Ovary (tissue), 9 donors: Measurements from ENCODE around the gene GRHL3. TPM values are rescaled to one million over a fixed set of nuclear protein-coding genes. Genes with fewer than 3 reads are reported as not detected.

Source experiments
- DNase-seq, 5 donors: peaks; one replicate each; pipeline ENCODE4 v3.0.0-alpha.2; 2019 to 2020
- H3K27ac ChIP-seq, 2 donors: fragments of 200-600 bp; one replicate each; pipeline versions ENCODE4 v1.5.1 to v1.8.0; 2019 to 2022
- H3K27me3 ChIP-seq: fragments of 200-600 bp; one replicate; pipeline ENCODE4 v1.8.0; 2022
- H3K36me3 ChIP-seq: fragments of 200-600 bp; sonication (generic); one replicate; pipeline ENCODE4 v1.5.1; 2019
- H3K4me1 ChIP-seq: one replicate; pipeline ENCODE4 v1.8.1; 2013; ENCODE audit warnings: mild to moderate bottlenecking, moderate library complexity; ENCODE audit not compliant: insufficient read depth
- H3K4me3 ChIP-seq: fragments of 200-600 bp; sonication (generic); one replicate; pipeline ENCODE4 v1.5.1; 2017
- H3K9me3 ChIP-seq, 2 donors: fragments of 200-600 bp in 1 of 2; sonication (generic) in 1 of 2; one replicate each; pipeline versions ENCODE4 v1.5.1 to v1.8.1; 2013 to 2019; ENCODE audit warnings: mild to moderate bottlenecking in 1 of 2, moderate library complexity in 1 of 2
- CTCF ChIP-seq, 3 donors: fragments of 450-650 bp in 2 of 3; fragments of 200-600 bp in 1 of 3; IDR thresholded peaks; one replicate each; pipeline versions ENCODE4 v1.5.1 to v1.8.0; 2016 to 2022; ENCODE audit warnings: antibody characterized with exemption in 3 of 3, mild to moderate bottlenecking in 1 of 3
- EP300 ChIP-seq: sonication (generic); formaldehyde crosslinking; IDR thresholded peaks from one replicate; pipeline ENCODE4 v1.6.1; 2017; ENCODE audit warnings: antibody characterized with exemption
- POLR2A ChIP-seq: fragments of 450-650 bp; IDR thresholded peaks from one replicate; pipeline ENCODE4 v1.6.1; 2017; ENCODE audit warnings: antibody characterized with exemption, mild to moderate bottlenecking, moderate library complexity
- WGBS, 3 donors: extraction: QIAGEN DNeasy Blood & Tissue Kit in 1 of 3; methylation state at CpG; one replicate each; pipeline versions ENCODE4 v1.1.5 to v1.1.7; 2013 to 2017; 5-methylcytosine and 5-hydroxymethylcytosine counted together
- intact Hi-C, 4 donors: fragments of 100-400 bp; cut with DNase I; formaldehyde crosslinking; loops; one replicate each; pipeline versions ENCODE4 v1.11.0 to v1.15.1; 2022 to 2023
- polyA plus RNA-seq, 2 donors: library from polyadenylated mRNA; stranded (reverse); fragments of 200-250 nt in 1 of 2; fragments of 350-450 nt in 1 of 2; fragmentation: Illumina TruSeq in 1 of 2; extraction: RNeasy Lipid Tissue Mini Kit (QIAGEN cat#74804) in 1 of 2; gene quantifications; one replicate each; pipeline ENCODE4 v1.2.3, GENCODE V29; 2013 to 2014
- total RNA-seq, 7 donors: library from RNA; depleted of rRNA in 2 of 7; stranded (reverse); fragments of >200 nt in 2 of 7; fragmentation: NEBNext Ultra II Directional in 3 of 7; extraction: Animal tissue kit (Norgen Biotek cat#: 25700) in 3 of 7; gene quantifications; one replicate each; pipeline versions ENCODE4 v1.1.0 to v1.2.4, GENCODE V29; 2016 to 2023
- donor health status: DM: no; HTN: no; CAD: no; lungs with moderate emphysema.
- donor health status: DM: no; HTN: no; CAD: no.
- donor health status: Bipolar disorder and iron deficiency.
- donor health status: DM: yes; HTN: yes; CAD: no.
- donor health status: DM: no; HTN: no; CAD: no.
- donor health status: DM: yes; HTN: yes; CAD: no.

GRHL3 gene
- total and polyA plus RNA-seq, 9 donors: 0.15 to 1.6 (median 0.48) TPM; not detected in 6

DNA sequence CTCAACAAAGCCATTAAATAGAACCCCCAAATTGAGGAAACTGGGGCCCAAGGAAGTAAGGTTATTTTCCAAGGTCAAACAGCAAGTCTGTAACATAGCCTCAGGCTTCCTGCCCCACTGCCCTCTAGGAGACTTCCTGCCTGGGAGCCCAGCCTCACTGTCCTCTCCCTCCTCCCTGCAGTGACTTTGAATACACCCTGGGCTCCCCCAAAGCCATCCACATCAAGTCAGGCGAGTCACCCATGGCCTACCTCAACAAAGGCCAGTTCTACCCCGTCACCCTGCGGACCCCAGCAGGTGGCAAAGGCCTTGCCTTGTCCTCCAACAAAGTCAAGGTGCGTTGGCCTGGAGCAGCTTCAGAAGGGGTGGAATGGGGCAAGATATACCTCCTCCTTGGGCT, 18.3 kb downstream of the GRHL3 start:
- intact Hi-C loops: no loop called here
- TF ChIP-seq EP300: no peak
- TF ChIP-seq CTCF (IDR thresholded peaks at IDR 0.05): no peak
- no peak for TF ChIP-seq POLR2A
- Histone ChIP-seq H3K9me3 (no peaks in the 10 kb centered on the region), H3K27ac (no peak overlapping the region), H3K36me3 (no peaks in the 10 kb centered on the region), H3K4me1 (no peaks in the 10 kb centered on the region), H3K4me3 (no peak overlapping the region), H3K27me3 (no peaks in the 10 kb centered on the region)
- 92 to 98% (median 95%) methylated on average over 4 of the region's 4 CpGs for WGBS, 3 donors
- no peak for DNase-seq

DNA sequence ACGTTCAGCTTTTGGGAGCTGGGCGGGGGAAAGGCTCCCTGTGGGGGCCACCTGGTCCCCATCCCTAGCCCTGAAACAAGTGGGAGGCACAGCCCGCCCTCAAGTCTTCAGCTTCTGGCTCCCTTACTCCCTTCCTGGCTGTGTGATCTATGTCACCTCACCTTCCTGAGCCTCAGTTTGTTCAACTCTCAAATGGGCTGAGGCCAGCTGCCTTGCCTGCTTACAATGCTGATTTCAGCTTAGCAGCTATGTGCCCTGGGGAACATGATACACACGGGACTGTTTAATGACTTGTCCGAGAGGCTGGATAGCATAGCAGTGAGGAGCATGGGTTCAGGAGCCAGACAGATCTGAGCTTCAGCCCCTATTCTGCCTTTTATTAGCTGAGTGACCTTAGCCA, 19.3 kb downstream of the GRHL3 start:
- H3K4me3 ChIP-seq: no peak overlapping the region
- no peaks in the 10 kb centered on the region for H3K9me3 ChIP-seq
- intact Hi-C loops: no loop called here
- H3K27me3 ChIP-seq: no peaks in the 10 kb centered on the region
- 78 to 94% (median 84%) methylated on average over 5 of the region's 5 CpGs for whole genome bisulfite sequencing, 3 donors
- no peak for TF ChIP-seq EP300
- no peak for TF ChIP-seq CTCF (IDR thresholded peaks at IDR 0.05)
- no peak for TF ChIP-seq POLR2A
- no peaks in the 10 kb centered on the region for H3K4me1 ChIP-seq
- DNase-seq: no peak
- no peak overlapping the region for H3K27ac ChIP-seq
- no peaks in the 10 kb centered on the region for H3K36me3 ChIP-seq

DNA sequence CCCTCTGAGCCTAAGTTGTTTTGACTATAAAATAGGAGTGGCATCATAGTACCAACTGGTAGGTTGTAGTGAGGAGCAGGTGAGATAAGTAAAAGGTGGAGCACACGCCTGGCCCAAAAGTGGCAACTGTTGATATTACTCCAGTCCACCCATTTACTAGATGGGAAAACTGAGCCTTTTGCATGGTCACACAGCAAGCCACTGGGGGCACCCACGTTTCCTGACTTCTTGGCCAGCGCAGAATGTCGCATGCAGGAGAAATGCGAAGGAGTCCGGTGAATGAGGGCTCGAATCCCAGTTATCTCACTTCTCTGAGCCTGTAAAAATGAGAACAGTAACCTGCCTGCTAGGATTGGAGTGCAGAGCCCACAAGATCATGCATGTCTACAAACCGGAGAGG, 20.8 kb downstream of the GRHL3 start:
- DNase-seq: no peak
- Histone ChIP-seq H3K9me3 (no peaks in the 10 kb centered on the region), H3K36me3 (no peaks in the 10 kb centered on the region), H3K27ac (no peak overlapping the region), H3K27me3 (no peaks in the 10 kb centered on the region), H3K4me1 (no peaks in the 10 kb centered on the region), H3K4me3 (no peak overlapping the region)
- intact Hi-C loops: no loop called here
- TF ChIP-seq EP300: no peak
- WGBS, 3 donors: 92 to 94% (median 92%) methylated on average over 8 of the region's 8 CpGs

DNA sequence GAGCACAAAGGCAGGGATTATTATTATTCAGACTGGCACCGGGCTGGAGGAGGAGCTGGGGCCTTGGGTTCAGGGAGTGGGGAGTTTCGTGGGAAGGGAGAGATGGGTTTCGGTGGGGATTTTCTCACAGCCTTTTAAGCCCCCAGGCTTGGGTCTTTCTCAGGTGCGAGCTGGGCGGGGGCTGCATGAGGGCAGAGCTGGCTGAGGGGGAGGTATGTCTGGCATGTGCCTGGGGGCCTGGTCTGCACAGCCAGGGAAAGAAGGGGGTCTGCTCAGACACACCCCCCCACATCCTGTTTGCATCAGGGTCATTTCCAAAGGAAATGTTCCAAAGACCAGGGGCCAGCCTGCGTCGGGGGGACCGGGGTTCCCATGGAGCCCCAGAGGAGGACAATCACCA, 21.6 kb downstream of the GRHL3 start:
- no peaks in the 10 kb centered on the region for H3K27me3 ChIP-seq
- WGBS, 3 donors: 64 to 78% (median 72%) methylated on average over 8 of the region's 8 CpGs
- DNase-seq: no peak
- no peak overlapping the region for H3K4me3 ChIP-seq
- no peaks in the 10 kb centered on the region for H3K9me3 ChIP-seq
- intact Hi-C loops: no loop called here
- no peaks in the 10 kb centered on the region for H3K4me1 ChIP-seq
- H3K36me3 ChIP-seq: no peaks in the 10 kb centered on the region
- no peak overlapping the region for H3K27ac ChIP-seq
- TF ChIP-seq EP300 (no peak), CTCF (IDR thresholded peaks at IDR 0.05) (no peak), POLR2A (no peak)

DNA sequence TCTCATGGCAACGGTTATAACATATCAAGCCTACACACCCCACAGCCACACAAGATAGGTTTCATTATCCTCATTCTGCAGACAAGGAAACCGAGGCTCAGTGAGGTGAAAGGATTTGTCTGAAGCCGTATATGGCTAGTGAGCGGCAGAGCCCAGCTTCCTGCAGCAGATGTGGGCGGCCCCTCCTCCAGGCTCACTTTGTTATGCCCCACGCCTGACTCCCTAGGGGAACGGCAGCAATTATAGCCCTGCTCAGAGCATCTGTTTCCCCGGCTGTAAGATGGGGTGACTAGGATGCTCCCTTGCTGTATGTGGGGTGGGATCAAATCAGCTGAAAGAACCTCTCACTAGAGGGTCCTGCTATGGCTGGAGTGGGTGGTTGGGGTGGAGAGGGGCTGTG, 22.1 kb downstream of the GRHL3 start:
- DNase-seq: no peak
- no peaks in the 10 kb centered on the region for H3K36me3 ChIP-seq
- intact Hi-C loops: no loop called here
- no peak for TF ChIP-seq CTCF (IDR thresholded peaks at IDR 0.05)
- TF ChIP-seq POLR2A: no peak
- TF ChIP-seq EP300: no peak
- WGBS, 3 donors: 46 to 59% (median 56%) methylated on average over 8 of the region's 8 CpGs
- no peak overlapping the region for H3K4me3 ChIP-seq
- H3K4me1 ChIP-seq: no peaks in the 10 kb centered on the region
- no peaks in the 10 kb centered on the region for H3K9me3 ChIP-seq
- H3K27me3 ChIP-seq: no peaks in the 10 kb centered on the region
- H3K27ac ChIP-seq: no peak overlapping the region
